MM.1S (cell line): ENCODE data around the gene SYNDIG1.

Experiments
- DNase-seq: peaks from one replicate; pipeline ENCODE4 v3.0.0-alpha.2; 2015
- H2AFZ ChIP-seq: fragments of 300-600 bp; sonication (generic); 2 replicates; pipeline ENCODE4 v1.6.0; 2016; ENCODE audit warnings: antibody characterized with exemption, low read length
- H3F3A ChIP-seq: fragments of 300-600 bp; sonication (generic); 2 replicates; pipeline ENCODE4 v1.6.1; 2016; ENCODE audit warnings: mild to moderate bottlenecking, antibody characterized with exemption, low read length, moderate library complexity, mixed read lengths; ENCODE audit not compliant: insufficient read depth
- H3K27ac ChIP-seq: fragments of 300-600 bp; sonication (generic); 2 replicates; pipeline ENCODE4 v1.5.1; 2016; ENCODE audit warnings: mild to moderate bottlenecking, low read length
- H3K27me3 ChIP-seq: fragments of 300-600 bp; sonication (generic); replicated peaks from 2 replicates; pipeline ENCODE4 v1.6.0; 2016; ENCODE audit warnings: low read length; ENCODE audit not compliant: insufficient read depth
- H3K36me3 ChIP-seq: fragments of 300-600 bp; sonication (generic); replicated peaks from 2 replicates; pipeline ENCODE4 v1.6.1; 2016; ENCODE audit warnings: mild to moderate bottlenecking, low read length, mixed read lengths; ENCODE audit not compliant: insufficient read depth
- H3K4me1 ChIP-seq: fragments of 300-600 bp; sonication (generic); 2 replicates; pipeline ENCODE4 v1.6.1; 2016; ENCODE audit warnings: low read length, mixed read lengths
- H3K4me2 ChIP-seq: fragments of 300-600 bp; sonication (generic); 2 replicates; pipeline ENCODE4 v1.6.0; 2016; ENCODE audit warnings: low read depth, low read length
- H3K4me3 ChIP-seq: fragments of 300-600 bp; sonication (generic); 2 replicates; pipeline ENCODE4 v1.5.1; 2016; ENCODE audit warnings: low read length, mixed read lengths
- H3K79me2 ChIP-seq: fragments of 300-600 bp; sonication (generic); 2 replicates; pipeline ENCODE4 v1.6.1; 2016; ENCODE audit warnings: mixed run types, low read length, mixed read lengths
- H3K9ac ChIP-seq: fragments of 300-600 bp; sonication (generic); 2 replicates; pipeline ENCODE4 v1.6.1; 2016; ENCODE audit warnings: low read length, mixed read lengths
- H3K9me2 ChIP-seq: fragments of 300-600 bp; sonication (generic); replicated peaks from 2 replicates; pipeline ENCODE4 v1.6.1; 2016; ENCODE audit warnings: mild to moderate bottlenecking, low read length, mixed read lengths; ENCODE audit not compliant: insufficient read depth
- H3K9me3 ChIP-seq: fragments of 300-600 bp; sonication (generic); replicated peaks from 2 replicates; pipeline ENCODE4 v1.6.1; 2016; ENCODE audit warnings: mild to moderate bottlenecking, low read length, mixed read lengths; ENCODE audit not compliant: insufficient read depth
- H4K20me1 ChIP-seq: fragments of 300-600 bp; sonication (generic); 2 replicates; pipeline ENCODE4 v1.6.1; 2016; ENCODE audit warnings: mild to moderate bottlenecking, low read length, moderate library complexity, mixed read lengths; ENCODE audit not compliant: insufficient read depth
- EZH2 ChIP-seq: fragments of 300-600 bp; sonication (generic); optimal IDR thresholded peaks from 2 replicates; pipeline ENCODE3; 2017; ENCODE audit warnings: low read depth, mild to moderate bottlenecking, antibody characterized with exemption, low read length, mixed read lengths
- EZH2phosphoT487 ChIP-seq: fragments of 300-600 bp; sonication (generic); IDR thresholded peaks from 2 replicates; pipeline ENCODE4 v1.6.1; 2018; ENCODE audit warnings: antibody characterized with exemption, low read length
- TF ChIP-seq, protein P1 (sequence below): fragments of 300-600 bp; sonication (generic); IDR thresholded peaks from 2 replicates; pipeline ENCODE4 v1.5.1; 2016; ENCODE audit warnings: antibody characterized with exemption, low read length, mixed read lengths

SYNDIG1 gene

GRCh38 chr20:24425523-24426135 is 43.8 kb upstream of the SYNDIG1 start:
- H3K4me3 ChIP-seq = no peak overlapping the region
- H3K4me1 ChIP-seq = no peaks in the 10 kb centered on the region

DNA sequence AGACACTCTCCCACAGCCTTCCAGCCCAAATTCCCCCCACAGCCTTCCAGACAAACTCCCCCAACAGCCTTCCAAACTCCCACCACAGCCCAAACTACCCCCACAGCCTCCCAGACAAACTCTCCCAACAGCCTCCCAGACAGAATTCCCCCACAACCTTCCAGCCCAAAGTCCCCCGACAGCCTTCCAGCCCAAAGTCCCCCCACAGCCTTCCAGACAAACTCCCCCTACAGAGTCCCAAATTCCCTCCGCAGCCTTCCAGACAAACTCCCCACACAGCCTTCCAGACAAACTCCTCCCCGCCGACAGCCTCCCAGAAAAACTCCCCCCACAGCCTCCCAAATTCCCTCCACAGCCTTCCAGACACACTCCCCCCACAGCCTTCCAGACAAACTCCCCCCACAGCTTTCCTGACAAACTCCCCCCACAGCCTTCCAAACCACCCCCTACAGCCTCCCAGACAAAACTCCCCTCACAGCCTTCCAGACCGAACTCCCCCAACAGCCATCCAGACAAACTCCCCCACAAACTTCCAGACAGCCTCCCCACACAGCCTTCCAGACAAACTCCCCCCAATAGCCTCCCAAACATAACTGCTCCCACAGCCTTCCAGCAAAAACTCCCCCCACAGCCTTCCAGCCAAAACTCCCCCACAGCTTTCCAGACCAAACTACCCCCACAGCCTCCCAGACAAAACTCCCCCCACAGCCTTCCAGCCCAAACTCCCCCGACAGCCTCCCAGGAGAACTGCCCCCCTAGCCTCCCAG is 38.0 kb upstream of the SYNDIG1 start:
- H3K4me1 ChIP-seq = no peaks in the 10 kb centered on the region
- TF ChIP-seq EZH2 = no peak
- TF ChIP-seq EZH2phosphoT487 = no peak
- TF ChIP-seq, protein P1, sequence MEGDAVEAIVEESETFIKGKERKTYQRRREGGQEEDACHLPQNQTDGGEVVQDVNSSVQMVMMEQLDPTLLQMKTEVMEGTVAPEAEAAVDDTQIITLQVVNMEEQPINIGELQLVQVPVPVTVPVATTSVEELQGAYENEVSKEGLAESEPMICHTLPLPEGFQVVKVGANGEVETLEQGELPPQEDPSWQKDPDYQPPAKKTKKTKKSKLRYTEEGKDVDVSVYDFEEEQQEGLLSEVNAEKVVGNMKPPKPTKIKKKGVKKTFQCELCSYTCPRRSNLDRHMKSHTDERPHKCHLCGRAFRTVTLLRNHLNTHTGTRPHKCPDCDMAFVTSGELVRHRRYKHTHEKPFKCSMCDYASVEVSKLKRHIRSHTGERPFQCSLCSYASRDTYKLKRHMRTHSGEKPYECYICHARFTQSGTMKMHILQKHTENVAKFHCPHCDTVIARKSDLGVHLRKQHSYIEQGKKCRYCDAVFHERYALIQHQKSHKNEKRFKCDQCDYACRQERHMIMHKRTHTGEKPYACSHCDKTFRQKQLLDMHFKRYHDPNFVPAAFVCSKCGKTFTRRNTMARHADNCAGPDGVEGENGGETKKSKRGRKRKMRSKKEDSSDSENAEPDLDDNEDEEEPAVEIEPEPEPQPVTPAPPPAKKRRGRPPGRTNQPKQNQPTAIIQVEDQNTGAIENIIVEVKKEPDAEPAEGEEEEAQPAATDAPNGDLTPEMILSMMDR = no peak
- H2AFZ ChIP-seq = no peak overlapping the region
- no peaks in the 10 kb centered on the region for H3K27me3 ChIP-seq
- no peaks in the 10 kb centered on the region for H3K36me3 ChIP-seq
- H3F3A ChIP-seq = no peaks in the 10 kb centered on the region
- H3K9me2 ChIP-seq = no peaks in the 10 kb centered on the region
- H3K27ac ChIP-seq = no peak overlapping the region
- H3K9ac ChIP-seq = no peak overlapping the region
- H3K4me2 ChIP-seq = no peak overlapping the region
- H3K4me3 ChIP-seq = no peak overlapping the region
- no peaks in the 10 kb centered on the region for H3K79me2 ChIP-seq
- no peaks in the 10 kb centered on the region for H3K9me3 ChIP-seq
- no peak for DNase-seq
- H4K20me1 ChIP-seq = no peaks in the 10 kb centered on the region

More at GRCh38 chr20:24425523-24426135, 43.8 kb upstream of the SYNDIG1 start:
- Histone ChIP-seq H3K27ac (no peak overlapping the region), H4K20me1 (no peaks in the 10 kb centered on the region), H3K9me2 (no peaks in the 10 kb centered on the region), H3K9ac (no peak overlapping the region), H3K79me2 (no peaks in the 10 kb centered on the region), H3K36me3 (no peaks in the 10 kb centered on the region), H3F3A (no peaks in the 10 kb centered on the region), H3K9me3 (no peaks in the 10 kb centered on the region), H2AFZ (no peak overlapping the region), H3K27me3 (no peaks in the 10 kb centered on the region), H3K4me2 (no peak overlapping the region)
- no peak for DNase-seq
- TF ChIP-seq EZH2phosphoT487 (no peak), EZH2 (no peak)
- TF ChIP-seq, protein P1 = no peak

GRCh38 chr20:24432046-24432442 is 37.4 kb upstream of the SYNDIG1 start:
- no peaks in the 10 kb centered on the region for H4K20me1 ChIP-seq
- no peaks in the 10 kb centered on the region for H3K36me3 ChIP-seq
- no peaks in the 10 kb centered on the region for H3K4me1 ChIP-seq
- no peaks in the 10 kb centered on the region for H3K9me3 ChIP-seq
- no peak overlapping the region for H3K4me2 ChIP-seq
- no peaks in the 10 kb centered on the region for H3F3A ChIP-seq
- H3K79me2 ChIP-seq = no peaks in the 10 kb centered on the region
- TF ChIP-seq EZH2 (no peak), EZH2phosphoT487 (no peak)
- TF ChIP-seq, protein P1 = no peak
- no peak overlapping the region for H3K9ac ChIP-seq
- H3K4me3 ChIP-seq = no peak overlapping the region
- no peak overlapping the region for H3K27ac ChIP-seq
- no peak overlapping the region for H2AFZ ChIP-seq
- no peaks in the 10 kb centered on the region for H3K27me3 ChIP-seq
- no peak for DNase-seq
- no peaks in the 10 kb centered on the region for H3K9me2 ChIP-seq
